NOMO-1 treated with dmso at 0.1 percent for 144 hours (cell line): Measurements from ENCODE around the gene NEK7.
"Not testable (repeated sequence)": the region's sequence is repeated elsewhere in the genome, so short reads cannot be mapped to it uniquely, and the experiment has no call there.

Source experiments
- DNase-seq: peaks from one replicate; lab custom pipeline; 2025; ENCODE audit not compliant: unreplicated experiment; lab: John Stamatoyannopoulos, UW

Gene NEK7

DNA sequence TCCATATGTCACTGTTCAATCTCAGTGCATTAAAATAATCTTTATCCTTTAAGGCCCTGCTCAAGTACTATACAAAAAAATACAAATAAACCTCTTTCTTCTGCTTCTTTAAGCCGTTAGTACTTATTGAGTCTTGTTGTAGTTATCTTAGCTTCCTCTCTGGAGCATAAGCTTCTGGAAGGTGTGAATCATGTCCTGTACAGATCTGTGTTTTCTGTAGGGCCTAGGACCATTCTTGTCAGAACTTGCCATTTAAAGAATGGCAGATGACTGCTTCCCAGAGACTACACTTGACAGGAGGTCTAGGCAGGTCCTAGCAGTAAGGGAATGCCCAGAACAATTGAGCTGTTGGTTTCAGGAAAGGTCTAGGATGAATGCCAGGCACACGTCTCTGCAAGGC, 12.9 kb downstream of the NEK7 start:
- no peak for DNase-seq

DNA sequence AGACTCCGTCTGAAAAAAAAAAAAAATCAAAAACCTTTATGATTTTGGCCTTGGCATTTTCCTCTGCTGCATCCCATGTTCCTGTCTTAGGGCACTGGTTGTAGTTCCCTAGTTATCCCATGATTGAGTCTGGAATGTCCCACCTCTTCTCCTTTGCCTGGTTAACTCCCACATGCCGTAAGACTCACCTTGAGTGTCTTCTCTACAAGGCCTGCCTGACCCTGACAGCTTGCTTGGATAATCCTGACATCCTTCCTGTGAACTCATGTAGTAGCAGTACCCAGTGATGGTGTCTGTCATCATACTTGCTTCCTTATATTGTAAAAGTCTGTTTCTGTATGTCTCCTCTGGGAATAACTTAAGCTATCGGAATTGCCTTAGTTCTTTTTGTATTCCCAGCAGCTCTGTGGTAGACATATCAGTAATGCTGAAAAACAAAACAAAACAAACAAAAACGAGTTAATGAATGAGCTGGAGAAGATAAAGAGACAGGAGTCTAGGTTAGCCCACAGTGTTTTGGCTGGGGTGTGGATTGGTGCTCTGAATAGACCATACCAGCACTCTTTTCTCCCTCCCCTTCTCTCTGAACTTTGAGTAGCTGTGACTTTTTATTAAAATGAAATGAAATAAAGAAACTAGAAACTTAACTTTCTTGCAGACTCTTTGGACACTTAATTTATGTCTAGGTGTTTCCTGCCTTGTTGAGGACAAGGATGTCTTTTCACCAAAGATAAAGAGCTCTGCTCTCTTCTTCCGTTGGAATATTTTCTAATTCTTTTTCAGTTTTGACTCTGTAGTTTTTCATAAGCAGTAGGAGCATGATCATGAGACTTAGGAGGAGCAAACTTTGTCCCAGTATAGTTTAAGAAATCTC, 15.1 kb downstream of the NEK7 start:
- no peak for DNase-seq

DNA sequence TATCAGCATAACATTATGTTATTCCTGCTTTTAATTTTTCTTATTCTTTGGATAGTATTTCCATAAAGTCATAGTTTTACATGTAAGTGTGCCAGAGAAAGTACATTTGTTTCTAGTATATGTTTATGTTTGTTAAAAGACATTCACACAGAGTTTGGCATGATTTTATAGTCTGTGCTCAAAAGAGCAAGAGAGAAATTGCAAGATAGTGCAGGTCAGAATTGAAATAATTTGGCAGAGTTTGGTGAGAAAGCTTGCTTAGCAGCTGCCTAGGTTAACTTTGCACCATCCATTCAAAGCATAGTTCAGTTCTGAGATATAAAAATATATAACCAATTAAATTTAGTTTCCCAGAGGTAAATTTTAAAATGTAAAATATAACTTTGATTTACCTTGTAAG, 17.0 kb downstream of the NEK7 start:
- DNase-seq: no peak

DNA sequence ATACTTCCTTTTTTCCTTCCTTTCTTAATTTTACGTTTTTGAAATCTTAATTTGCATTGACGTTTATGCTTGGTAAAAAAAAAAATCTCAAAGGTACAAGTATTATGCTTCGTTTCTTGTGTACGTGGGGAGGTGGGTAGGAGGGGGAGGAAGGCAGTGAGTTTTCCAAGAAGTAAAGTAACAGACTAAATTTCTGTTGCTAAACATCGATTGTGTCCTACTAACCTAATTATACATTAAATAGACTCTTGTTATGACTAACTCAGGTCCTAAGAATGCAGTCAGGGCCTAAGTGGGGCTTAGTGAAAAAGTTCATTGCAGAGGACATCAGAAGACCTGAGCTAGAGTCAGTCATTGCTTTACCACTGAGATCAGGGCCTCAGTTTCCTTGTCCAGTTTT, 17.5 kb downstream of the NEK7 start:
- no peak for DNase-seq

DNA sequence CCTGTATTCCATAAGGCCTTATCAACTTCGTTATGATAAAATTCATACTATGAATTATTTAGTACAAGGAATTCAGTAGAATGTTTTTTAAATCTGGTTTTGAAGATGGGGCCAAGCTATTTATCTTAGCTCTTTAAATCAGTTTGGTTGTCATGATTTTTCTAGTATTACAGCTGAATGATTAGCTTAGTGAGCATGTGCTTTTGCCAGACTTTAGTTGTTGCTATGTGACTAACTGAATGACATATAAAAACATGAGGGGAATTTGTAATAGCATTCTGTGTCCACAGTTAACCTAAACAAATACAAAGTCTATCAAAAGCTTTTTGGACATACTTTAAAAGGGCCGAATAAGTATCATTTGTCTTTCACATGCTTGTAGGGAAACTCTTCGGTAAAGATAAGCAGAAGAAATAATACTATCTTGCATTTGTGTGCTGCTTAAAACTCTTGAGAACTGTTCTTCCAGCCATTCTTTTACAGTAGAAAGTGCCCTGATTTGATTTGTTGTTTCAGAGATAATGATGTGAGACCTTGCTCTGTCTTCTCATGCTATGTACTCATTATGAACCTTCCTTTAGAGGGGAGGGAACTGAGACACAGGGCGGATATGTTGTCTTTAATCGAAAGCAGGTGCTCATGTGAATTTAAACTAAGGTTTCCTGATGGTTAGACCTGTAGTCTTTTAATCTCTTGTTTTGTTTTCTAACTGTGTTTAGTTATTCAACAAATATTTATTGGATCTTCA, 18.8 kb downstream of the NEK7 start:
- no peak for DNase-seq

DNA sequence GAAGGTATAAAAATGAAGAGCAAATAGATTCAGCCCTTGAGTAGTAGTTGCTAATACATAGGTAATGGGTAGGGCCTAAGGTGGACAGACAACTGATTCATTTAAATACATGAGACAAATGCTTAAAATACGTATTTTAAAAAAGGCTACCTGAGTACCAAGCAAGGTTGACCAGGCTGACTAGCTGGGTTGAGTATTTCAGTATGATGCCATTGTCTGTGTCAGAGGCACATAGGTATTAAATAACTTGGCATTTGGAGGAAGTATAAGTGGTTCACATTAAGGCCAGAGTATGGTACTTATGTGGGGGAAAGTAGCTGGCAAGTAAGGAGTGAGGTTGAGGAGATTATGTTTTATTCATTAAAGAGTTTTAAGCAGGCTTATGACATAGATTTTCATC, 19.4 kb downstream of the NEK7 start:
- no peak for DNase-seq

DNA sequence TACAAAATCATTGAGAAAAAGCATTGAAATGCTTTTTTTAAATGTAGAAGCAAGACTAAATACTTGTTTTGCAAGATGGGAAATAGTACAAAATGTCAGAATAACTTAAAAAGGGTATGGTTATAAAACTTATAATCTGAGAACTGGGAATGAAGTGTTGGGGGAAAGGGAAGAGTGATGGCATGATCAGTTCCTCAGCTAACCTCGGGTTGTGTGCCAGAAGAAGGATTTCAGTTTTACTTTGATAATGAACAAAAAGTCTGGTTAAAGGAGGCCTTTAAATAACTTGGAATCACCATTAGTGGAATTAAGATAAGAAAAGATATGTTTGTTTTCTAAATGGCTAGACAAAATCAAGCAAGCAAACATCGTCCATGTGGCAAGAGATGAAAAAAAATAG, 20.7 kb downstream of the NEK7 start:
- DNase-seq: no peak

DNA sequence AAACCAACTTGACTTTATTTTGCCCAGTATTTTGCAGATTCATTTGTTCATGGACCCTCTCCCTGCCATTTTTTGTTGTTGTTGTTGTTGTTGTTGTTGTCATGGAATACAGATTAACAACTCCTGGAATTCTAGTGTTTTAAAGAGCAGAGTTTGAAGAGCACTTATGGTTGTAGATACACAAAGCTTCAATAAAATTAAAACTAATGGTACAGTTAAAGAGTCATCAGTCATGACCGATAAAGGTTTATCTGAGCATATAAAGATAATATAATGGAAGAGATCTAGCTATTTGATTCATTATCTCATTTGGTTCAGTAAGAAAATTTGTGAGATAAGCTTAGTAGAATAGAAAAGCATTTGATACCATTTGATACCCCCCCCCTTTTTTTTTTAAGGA, 21.8 kb downstream of the NEK7 start:
- no peak for DNase-seq

DNA sequence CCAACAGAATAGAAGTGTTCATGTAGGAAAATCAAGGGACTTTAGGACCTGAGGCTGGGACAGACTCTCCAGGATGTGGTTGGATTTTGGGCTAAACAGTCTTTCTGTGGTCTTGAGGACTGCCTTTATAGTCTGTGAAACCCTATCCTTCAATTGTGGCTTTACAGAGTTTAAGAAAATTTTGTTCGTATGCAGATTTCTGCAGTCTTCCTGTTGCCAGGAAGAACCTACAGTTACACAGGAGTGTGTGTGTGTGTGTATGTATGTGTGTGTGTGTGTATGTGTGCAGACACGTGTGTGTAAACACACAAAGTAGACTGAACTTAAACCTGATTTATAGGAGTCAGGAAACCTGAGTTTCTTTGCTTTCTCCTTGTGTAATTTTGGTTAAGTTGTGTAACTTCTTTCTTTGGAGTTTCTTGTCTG, 22.8 kb downstream of the NEK7 start:
- DNase-seq: no peak

DNA sequence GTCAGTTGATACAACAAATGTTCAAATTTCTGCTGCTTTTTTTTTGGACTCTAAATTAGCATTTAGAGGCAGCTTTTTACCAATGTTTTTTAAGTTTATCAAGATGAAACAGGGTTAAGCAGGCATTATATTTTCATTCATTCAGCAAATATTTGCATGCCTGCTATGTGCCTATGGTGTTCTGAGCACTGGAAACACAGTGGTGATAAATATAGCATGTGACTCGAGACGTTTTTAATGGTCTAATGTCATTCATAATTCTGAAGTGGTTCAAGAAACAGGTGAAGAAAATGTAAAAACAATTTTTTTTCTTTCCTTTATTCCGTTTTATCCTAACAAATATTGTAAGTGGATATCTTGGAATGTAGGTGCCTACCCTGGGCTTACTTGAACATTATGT, 26.8 kb downstream of the NEK7 start:
- DNase-seq: no peak

DNA sequence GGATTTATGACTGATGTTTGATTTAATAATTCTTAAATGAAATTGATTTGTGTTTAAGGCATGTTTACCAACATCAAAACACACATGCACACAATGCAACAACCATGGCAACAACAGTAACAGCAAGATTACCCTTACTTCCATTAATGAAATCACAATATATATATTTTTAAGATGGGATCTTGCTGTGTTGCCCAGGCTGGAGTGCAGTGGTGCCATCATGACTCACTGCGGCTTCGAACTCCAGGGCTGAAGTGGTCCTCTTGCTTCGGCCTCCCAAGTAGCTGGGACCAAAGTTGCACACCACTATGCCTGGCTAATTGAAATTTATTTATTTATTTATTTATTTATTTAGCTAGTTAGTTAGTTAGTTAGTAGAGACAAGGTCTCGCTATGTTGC, 27.7 kb downstream of the NEK7 start:
- DNase-seq: no peak

DNA sequence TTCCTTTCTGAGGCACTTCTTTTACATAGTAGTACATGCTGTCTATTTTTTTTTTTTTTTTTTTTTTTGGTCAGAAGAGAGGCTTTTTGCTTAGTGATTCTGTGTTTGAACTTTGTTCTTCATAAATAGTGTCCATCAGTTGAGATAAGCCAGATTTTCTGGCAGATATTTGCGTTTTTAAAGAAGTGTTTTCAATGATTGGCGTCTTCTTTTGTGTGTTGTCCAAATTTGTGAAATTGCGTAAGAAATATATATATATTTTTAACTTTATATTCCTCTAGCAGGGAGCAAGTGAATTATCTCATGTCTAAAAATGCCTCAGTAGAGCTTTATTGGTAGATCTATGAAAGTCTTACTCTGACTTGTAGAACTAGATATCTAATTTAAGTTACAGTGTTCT, 28.3 kb downstream of the NEK7 start:
- no peak for DNase-seq

DNA sequence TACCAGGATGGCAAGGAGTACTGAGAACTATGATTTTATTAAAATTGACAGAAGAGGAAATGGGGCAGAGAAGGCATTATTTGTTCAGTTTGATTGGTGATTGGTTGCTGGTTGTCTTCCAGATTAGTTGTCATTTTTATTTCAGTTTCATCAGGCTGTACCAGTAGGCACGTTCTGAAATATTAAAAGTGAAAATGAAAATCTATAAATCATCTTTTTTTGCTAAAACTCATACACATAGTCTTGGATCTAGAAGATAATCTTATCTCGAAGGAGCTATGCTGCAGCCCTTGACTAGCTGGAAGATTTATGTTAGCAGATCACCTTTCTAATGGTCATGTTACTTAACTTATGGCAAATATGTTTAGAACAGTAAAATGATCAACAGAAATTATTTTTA, 29.0 kb downstream of the NEK7 start:
- DNase-seq: no peak

DNA sequence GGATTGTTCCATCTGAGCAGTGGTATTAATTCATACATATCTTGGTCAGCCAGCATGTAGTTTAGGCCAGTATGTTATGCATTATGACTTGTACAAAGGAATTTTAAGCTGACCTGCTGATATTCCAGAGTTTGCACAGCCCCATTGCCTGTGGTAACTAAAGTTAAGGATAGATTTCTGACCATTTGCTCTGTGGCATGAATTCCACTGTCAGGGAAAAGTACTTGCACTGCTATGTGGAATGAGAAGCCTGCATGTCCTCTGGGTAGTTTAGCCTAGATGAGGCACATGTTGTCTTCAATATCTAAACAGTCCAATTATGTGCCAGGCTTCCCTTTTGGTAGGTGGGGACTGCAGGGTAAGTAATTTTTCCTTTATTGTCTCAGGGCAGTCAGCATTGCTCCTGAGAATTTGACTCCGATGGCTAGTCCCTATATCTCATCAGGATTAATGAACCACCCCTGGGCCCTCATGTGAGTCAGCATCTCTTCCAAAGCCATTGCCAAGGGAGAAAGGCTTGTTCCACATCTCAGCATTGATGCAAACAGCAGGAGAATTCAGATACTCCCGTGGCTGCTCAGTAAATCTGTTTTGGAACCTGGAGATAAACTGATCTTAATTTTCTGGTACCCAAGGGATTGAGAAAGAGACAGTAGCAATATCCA, 30.2 kb downstream of the NEK7 start:
- no peak for DNase-seq

DNA sequence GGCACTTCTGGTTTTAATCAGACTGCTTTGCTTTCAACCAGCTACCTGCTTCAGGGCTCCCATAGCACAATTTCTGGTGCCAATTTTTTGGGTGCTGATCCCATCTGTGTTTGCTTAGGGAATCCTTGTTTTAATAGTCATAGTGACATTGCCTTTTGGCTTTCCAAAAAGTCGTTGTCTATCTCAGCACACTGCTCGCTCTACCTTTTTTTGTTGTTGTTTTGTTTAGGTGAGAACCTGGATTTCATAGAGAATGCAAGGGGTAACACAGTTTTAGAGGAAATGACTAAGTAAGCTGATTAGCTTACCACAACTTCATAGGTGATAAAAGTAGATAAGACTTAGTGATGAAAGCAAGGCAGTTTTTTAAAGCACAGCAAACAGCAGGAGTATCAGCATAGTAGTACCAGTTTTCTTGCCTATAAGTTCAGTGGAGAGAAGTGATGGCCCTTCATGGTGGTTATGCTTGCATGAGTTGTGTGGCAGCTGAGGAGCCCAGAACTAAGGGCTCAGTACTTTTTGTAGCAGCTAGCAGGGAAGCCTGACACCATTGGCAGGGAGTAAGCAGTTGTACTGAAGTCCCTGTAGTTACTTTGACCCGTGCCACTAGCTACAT, 31.3 kb downstream of the NEK7 start:
- DNase-seq: no peak

DNA sequence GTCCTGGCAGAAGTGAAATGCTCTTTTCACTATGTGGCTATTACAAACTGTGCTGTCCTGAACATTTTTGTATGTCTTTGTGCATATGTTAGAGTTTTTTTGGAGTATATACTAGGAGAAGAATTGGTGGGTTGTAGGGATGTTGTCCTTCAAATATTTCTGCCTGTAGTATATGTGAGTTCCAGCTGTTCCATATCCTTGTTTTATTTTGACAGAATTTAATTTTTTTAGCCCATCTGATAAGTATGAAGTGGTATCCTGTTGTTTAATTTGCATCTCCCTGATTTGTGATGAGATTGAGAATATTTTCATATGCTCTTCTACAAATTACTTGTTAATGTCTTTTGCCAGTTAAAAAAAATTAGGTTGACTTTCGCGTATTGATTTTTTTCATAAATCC, 34.3 kb downstream of the NEK7 start:
- no peak for DNase-seq

DNA sequence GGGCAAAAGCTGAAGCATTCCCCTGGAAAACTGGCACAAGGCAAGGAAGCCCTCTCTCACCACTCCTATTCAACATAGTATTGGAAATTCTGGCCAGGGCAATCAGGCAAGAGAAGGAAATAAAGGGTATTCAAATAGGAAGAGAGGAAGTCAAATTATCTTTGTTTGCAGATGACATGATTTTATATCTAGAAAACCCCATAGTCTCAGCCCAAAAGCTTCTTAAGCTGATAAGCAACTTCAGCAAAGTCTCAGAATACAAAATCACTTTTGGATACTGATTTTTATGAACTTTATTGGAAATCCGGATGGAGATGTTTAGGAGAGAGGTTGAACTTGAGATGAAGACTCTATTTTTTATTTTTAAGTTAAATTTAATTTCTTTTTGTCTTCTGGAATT, 37.1 kb downstream of the NEK7 start:
- not testable (repeated sequence) for DNase-seq

DNA sequence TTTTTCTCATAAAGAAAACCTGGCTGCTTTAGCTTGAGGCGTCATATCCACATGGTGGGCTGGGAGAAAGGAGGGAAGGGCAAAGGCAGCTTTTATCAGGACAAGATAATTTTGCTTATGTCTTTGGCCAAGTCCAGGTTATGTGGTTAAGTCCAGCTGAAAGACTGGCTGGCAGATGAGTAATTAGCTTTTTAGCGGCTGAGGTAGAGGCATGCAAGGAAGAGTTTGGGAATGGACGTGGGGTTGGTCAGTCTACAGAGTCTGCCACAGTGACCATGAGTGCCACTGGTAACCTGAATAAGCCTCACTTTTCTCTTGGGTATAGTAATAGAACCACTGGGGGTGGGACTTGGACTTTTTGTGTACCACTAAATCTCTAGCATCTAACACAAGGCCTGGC, 39.8 kb downstream of the NEK7 start:
- DNase-seq: no peak

DNA sequence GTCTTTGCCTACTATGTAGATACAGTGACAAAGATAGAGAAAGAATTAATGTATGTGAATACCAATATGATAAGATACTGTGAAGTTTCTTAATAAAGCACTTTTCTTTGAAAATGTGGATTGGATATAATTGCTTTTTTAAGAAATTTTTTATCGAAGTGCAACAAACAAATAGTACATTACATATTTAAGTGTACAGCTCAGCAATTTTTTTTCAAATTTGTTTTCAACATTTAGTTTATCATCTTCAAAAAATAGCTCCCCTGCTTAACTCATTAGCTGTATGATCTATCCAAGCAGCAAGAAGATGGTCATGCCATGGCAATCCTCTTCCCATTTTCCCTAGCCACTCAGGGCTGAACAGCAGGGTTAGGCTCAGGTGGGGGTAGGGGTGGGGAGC, 40.5 kb downstream of the NEK7 start:
- DNase-seq: no peak

DNA sequence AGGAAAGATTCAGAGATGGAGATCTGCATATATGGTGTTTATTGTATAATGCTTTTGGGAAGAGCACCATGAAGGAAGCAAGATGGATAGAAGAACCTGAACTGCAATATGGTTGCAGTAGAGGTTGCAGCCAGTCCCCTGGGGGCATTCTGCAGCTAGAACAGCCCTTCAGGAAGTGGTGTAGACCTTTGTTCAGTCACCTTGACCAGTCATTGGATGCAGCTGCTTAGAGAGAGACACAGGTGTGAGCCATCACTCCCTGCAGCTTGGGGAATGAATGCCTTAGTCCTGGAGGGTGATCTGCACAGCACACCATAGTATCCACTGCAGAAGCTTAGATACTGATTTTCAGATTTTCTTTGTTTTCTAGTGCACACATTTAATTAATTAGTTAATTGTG, 42.3 kb downstream of the NEK7 start:
- no peak for DNase-seq

DNA sequence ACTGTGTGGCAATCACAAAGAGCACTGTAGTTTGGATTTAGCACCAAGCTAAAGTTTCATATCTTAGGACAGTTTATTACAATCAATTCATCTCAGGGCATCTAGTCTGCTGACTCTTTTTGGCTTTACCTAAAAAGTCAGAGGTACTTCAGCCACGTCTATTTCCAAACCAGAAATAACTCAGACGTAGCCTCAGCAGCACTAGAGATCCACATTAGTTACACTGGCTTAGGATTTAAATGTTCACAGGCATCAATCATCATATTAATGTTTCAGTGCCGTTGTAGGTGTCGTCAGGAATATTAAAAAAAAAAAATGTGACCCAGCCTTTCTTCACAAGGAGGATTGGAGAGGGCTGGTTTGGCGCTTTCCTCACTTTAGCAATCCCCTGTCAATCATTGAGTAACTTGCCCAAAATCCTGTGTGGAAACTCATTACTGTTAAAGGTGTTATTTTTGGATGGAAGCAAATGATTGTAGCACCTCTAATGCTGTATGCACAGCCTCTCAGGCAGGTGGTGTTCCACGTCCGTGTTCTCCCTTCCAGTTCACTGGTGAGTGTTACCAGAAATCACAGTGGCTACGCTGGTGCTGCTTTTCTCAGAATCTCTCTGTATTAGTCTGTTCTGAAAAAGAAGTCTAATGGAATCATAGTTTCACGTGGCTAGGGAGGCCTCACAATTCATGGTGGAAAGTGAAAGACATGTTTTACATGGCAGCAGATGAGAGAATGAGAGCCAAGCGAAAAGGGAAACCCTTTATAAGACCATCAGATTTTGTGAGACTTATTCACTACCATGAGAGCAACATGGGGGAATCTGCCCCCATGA, 45.4 kb downstream of the NEK7 start:
- no peak for DNase-seq
